ENCODE measurements around the gene KCTD2.
A peak's percentile ranks its signal among the peaks of the same experiment; 100 is the strongest.
"Not testable (repeated sequence)": the region's sequence is repeated elsewhere in the genome, so short reads cannot be mapped to it uniquely, and the experiment has no call there.

The KCTD2 gene

GRCh38 chr17:75065562-75066151 is 18.6 kb downstream of the KCTD2 start:
- TF ChIP-seq MYC (IDR thresholded peaks at IDR 0.05; ENCODE audit: low read depth, low read length) (no peak), POLR2A (IDR thresholded peaks at IDR 0.05; ENCODE audit: extremely low read depth, insufficient read length) (no peak)
- TF ChIP-seq, protein P1, sequence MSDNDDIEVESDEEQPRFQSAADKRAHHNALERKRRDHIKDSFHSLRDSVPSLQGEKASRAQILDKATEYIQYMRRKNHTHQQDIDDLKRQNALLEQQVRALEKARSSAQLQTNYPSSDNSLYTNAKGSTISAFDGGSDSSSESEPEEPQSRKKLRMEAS (IDR thresholded peaks at IDR 0.05; ENCODE audit: low read depth, low read length) = no peak
- DNase-seq (ENCODE audit: low read depth) = no peak
- H3K4me3 ChIP-seq (ENCODE audit: low read depth, low read length) = no peak overlapping the region

DNA sequence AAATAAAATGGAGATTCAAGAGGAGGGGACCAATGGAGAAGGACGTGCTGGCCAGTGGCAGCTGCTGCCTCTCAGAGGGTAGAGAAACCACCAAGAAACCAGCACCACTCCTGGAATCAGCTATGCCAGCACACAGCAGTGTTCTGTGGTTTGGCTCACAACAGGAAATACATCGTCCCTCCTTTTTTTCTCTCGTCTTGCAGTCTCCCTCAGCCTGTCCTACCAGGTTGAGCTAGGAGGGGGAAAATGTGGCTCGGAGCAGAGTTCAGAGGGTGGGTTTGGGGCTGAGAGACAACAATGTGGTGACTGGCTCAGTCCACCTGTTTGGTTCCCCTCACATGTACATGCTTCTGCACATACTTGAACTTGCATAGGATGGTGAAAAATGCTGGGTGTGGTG is 20.8 kb downstream of the KCTD2 start:
- TF ChIP-seq MYC (IDR thresholded peaks at IDR 0.05; ENCODE audit: low read depth, low read length) (peak; percentile 26; the same call in 1 of the 2 replicates), CTCF (IDR thresholded peaks at IDR 0.05; ENCODE audit: low read depth, low read length) (no peak), POLR2A (IDR thresholded peaks at IDR 0.05; ENCODE audit: extremely low read depth, insufficient read length) (no peak)
- TF ChIP-seq, protein P1 (IDR thresholded peaks at IDR 0.05; ENCODE audit: low read depth, low read length) = peak; percentile 31; the same call in 1 of the 2 replicates
- peak; percentile 72 for DNase-seq (ENCODE audit: low read depth)
- H3K4me3 ChIP-seq (ENCODE audit: low read depth, low read length) = no peak overlapping the region

GRCh38 chr17:75068750-75069149 is 21.7 kb downstream of the KCTD2 start:
- no peak for DNase-seq (ENCODE audit: low read depth)
- H3K4me3 ChIP-seq (ENCODE audit: low read depth, low read length) = no peak overlapping the region
- TF ChIP-seq, protein P1 (IDR thresholded peaks at IDR 0.05; ENCODE audit: low read depth, low read length) = no peak
- no peak for TF ChIP-seq CTCF (IDR thresholded peaks at IDR 0.05; ENCODE audit: low read depth, low read length)
- no peak for TF ChIP-seq MYC (IDR thresholded peaks at IDR 0.05; ENCODE audit: low read depth, low read length)
- no peak for TF ChIP-seq POLR2A (IDR thresholded peaks at IDR 0.05; ENCODE audit: extremely low read depth, insufficient read length)

DNA sequence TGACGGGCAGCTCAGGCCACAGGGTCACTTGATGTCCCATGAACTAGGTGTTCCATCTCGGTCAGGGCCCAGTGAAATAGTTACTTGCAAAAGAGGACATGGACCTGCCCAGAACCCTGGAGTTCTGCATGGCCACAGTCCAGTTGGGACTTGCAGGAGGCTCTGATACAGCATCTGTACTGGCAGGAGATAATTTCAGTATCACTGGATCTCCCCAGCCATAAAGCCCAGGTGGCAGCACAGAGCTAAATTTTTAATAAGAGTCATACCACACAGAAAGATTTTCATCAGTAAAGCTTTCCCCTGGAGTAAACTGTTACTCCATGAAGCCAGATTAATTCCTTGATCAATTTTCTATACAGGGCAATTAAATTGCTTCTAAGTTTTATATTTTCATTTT is 22.8 kb downstream of the KCTD2 start:
- TF ChIP-seq MYC (IDR thresholded peaks at IDR 0.05; ENCODE audit: low read depth, low read length) (no peak), POLR2A (IDR thresholded peaks at IDR 0.05; ENCODE audit: extremely low read depth, insufficient read length) (no peak), CTCF (IDR thresholded peaks at IDR 0.05; ENCODE audit: low read depth, low read length) (peak; percentile 11)
- TF ChIP-seq, protein P1 (IDR thresholded peaks at IDR 0.05; ENCODE audit: low read depth, low read length) = no peak
- peak; percentile 30 for DNase-seq (ENCODE audit: low read depth)
- H3K4me3 ChIP-seq (ENCODE audit: low read depth, low read length) = no peak overlapping the region

DNA sequence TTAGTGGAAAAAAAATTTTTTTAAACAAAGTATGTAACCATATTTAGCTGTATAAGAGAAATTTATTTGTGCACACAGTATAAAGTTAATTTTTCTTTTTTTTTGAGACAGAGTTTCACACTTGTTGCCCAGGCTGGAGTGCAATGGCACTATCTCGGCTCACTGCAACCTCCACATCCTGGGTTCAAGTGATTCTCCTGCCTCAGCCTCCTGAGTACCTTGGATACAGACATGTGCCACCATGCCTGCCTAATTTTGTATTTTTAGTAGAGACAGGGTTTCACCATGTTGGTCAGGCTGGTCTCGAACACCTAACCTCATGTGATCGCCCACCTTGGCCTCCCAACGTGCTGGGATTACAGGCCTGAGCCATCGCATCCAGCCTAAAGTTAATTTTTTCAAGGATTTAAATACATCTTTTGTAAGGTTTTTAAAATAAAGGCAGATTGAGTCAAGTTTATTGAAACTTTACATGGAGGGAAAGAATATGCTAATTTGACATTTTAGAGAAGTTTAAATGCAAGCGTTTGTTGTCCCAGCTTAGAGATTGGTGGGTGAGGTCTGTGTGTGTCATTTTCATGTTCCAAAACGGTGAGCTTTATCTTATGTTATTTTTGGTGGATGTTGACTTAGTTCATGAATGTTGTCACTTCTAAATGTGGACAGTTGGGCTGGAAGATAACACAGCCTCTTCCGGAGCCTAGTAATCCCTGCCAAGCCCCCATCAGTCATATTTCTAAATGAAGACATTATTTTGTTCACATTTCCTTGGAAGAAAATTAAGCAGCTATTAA is 24.6 kb downstream of the KCTD2 start:
- not testable (repeated sequence) for H3K4me3 ChIP-seq (ENCODE audit: low read depth, low read length); DNase-seq (ENCODE audit: low read depth)

DNA sequence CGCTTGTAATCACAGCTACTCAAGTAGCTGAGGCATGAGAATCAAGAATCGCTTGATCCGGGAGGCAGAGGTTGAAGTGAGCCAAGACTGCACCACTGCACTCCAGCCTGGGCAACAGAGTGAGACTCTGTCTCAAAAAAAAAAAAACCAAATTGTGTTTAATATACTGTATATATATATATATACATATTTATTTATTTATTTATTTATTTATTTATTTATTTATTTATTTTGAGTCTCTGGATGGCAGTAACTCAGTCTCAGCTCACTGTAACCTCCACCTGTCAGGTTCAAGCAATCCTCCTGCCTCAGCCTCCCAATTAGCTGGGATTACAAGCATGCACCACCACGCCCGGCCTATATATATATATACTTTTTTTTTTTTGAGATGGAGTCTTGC is 25.9 kb downstream of the KCTD2 start:
- DNase-seq (ENCODE audit: low read depth); H3K4me3 ChIP-seq (ENCODE audit: low read depth, low read length): not testable (repeated sequence)

DNA sequence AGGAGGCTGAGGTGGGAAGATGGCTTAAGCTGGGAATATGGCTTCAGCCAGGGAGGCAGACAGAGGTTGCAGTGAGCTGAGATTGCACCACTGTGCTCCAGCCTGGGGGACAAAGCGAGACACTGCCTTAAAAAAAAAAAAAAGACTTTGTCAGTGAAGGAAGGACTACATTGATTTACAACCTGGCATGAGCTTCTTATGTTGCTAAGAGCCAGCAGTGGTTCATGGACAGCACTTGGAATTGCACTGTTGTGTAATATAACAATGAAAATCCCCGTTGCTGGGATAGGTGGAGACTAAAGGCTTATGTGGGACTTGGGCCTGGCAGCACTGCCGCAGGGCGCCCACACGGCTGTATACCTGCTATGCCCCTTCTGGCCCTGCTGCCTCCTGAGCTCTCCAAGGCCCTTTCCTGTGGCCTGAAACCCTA is 26.6 kb downstream of the KCTD2 start:
- TF ChIP-seq CTCF (IDR thresholded peaks at IDR 0.05; ENCODE audit: low read depth, low read length) (no peak), MYC (IDR thresholded peaks at IDR 0.05; ENCODE audit: low read depth, low read length) (no peak), POLR2A (IDR thresholded peaks at IDR 0.05; ENCODE audit: extremely low read depth, insufficient read length) (no peak)
- TF ChIP-seq, protein P1 (IDR thresholded peaks at IDR 0.05; ENCODE audit: low read depth, low read length) = no peak
- H3K4me3 ChIP-seq (ENCODE audit: low read depth, low read length) = no peak overlapping the region
- DNase-seq (ENCODE audit: low read depth) = no peak

Data from NB4 (cell line).